HepG2 (cell line): ENCODE results near the gene SNX6. TPM values are rescaled to one million over a fixed set of nuclear protein-coding genes. Genes with fewer than 3 reads are reported as not detected.

ENCODE experiments used
- CCAR2 ChIP-seq: fragments of 200-400 bp; formaldehyde crosslinking; optimal IDR thresholded peaks from 2 replicates; pipeline ENCODE3; 2018; ENCODE audit warnings: low read depth, mild to moderate bottlenecking, low read length, moderate library complexity
- CREBL2 ChIP-seq: sonication (generic); formaldehyde crosslinking; IDR thresholded peaks from 2 replicates; pipeline ENCODE4 v1.8.1; 2023; ENCODE audit warnings: missing genetic modification reagents, mild to moderate bottlenecking, borderline replicate concordance
- MAZ ChIP-seq, 2 experiments: sonication (generic) in 1 of 2; formaldehyde crosslinking in 1 of 2; IDR thresholded peaks; 2 replicates each; pipeline versions ENCODE4 v1.5.0 to v1.6.1; 2012 to 2020; ENCODE audit warnings: low read depth in 2 of 2, mild to moderate bottlenecking in 2 of 2, borderline replicate concordance in 1 of 2, improper control_type of control experiment in 1 of 2, low read length in 1 of 2, missing genetic modification reagents in 1 of 2, moderate library complexity in 1 of 2
- TCF7L2 ChIP-seq: IDR thresholded peaks from 2 replicates; pipeline ENCODE4 v1.6.1; 2011; ENCODE audit warnings: mild to moderate bottlenecking, low read depth, low read length, moderate library complexity
- ZNF256 ChIP-seq: sonication (generic); formaldehyde crosslinking; conservative IDR thresholded peaks from 2 replicates; pipeline ENCODE4 v1.4.0; 2020; ENCODE audit warnings: missing genetic modification reagents
- ZNF484 ChIP-seq: sonication (generic); formaldehyde crosslinking; IDR thresholded peaks from 2 replicates; pipeline ENCODE4 v1.5.1; 2020; ENCODE audit warnings: mild to moderate bottlenecking, low read depth, missing genetic modification reagents, borderline replicate concordance
- ZNF609 ChIP-seq: sonication (generic); formaldehyde crosslinking; IDR thresholded peaks from 2 replicates; pipeline ENCODE4 v1.4.0; 2020; ENCODE audit warnings: mild to moderate bottlenecking, missing genetic modification reagents, borderline replicate concordance
- ZNF674 ChIP-seq: sonication (generic); formaldehyde crosslinking; IDR thresholded peaks from 2 replicates; pipeline ENCODE4 v1.5.0; 2020; ENCODE audit warnings: low read depth, mild to moderate bottlenecking, missing genetic modification reagents
- ZNF772 ChIP-seq: sonication (generic); formaldehyde crosslinking; IDR thresholded peaks from 2 replicates; pipeline ENCODE4 v1.5.0; 2020; ENCODE audit warnings: mild to moderate bottlenecking, missing genetic modification reagents
- polyA plus RNA-seq, 8 experiments: library from polyadenylated mRNA; depleted of rRNA in 3 of 8; stranded (reverse) in 7 of 8; unstranded in 1 of 8; fragments of >200 nt; fragmentation: Illumina TruSeq in 4 of 8; extraction: Trizol in 4 of 8; gene quantifications; 2 replicates each; pipeline versions ENCODE4 v1.2.1 to v1.2.3, GENCODE V29; 2011 to 2016; ENCODE audit warnings: low read depth in 4 of 8, missing spikeins in 1 of 8, mixed read lengths in 1 of 8; ENCODE audit not compliant: insufficient read depth in 1 of 8
- total RNA-seq, 5 experiments: library from RNA; depleted of rRNA; stranded (reverse); fragments of >200 nt; fragmentation: Illumina TruSeq; extraction: Trizol; gene quantifications; 2 replicates each; pipeline ENCODE4 v1.2.3, GENCODE V29; 2016; ENCODE audit warnings: low read depth in 1 of 5
- TF ChIP-seq, protein P1 (sequence below): sonication (generic); formaldehyde crosslinking; IDR thresholded peaks from 2 replicates; pipeline ENCODE4 v1.4.0; 2020; ENCODE audit warnings: missing genetic modification reagents
- TF ChIP-seq, protein P2 (sequence below): sonication (generic); formaldehyde crosslinking; IDR thresholded peaks from 2 replicates; pipeline ENCODE4 v1.5.1; 2020; ENCODE audit warnings: mild to moderate bottlenecking, missing genetic modification reagents, borderline replicate concordance
- TF ChIP-seq, protein P3 (sequence below): sonication (generic); formaldehyde crosslinking; IDR thresholded peaks from 2 replicates; pipeline ENCODE4 v1.5.0; 2020; ENCODE audit warnings: mild to moderate bottlenecking, missing genetic modification reagents

SNX6 gene
- total and polyA plus RNA-seq, 2 of the 13 experiments (the other 11 are each of a cell fraction or from before 2014, with no cell fraction given), result 92.3 to 169 TPM

- TF ChIP-seq CREBL2 (CRISPR knock-in tag) (no peak), ZNF256 (CRISPR knock-in tag) (peak; percentile 85; the same call in 1 of the 2 replicates), TCF7L2 (no peak), CCAR2 (no peak), MAZ (IDR thresholded peaks at IDR 0.05; ENCODE audit: borderline replicate concordance, low read depth, low read length) (0 out of 2 replicates have a peak, but pooled peaks have one; percentile 56), MAZ (CRISPR knock-in tag; IDR thresholded peaks at IDR 0.05; ENCODE audit: low read depth) (peak; percentile 99), ZNF674 (CRISPR knock-in tag) (0 out of 2 replicates have a peak, but pooled peaks have one; percentile 82), ZNF772 (CRISPR knock-in tag) (peak; percentile 95), ZNF609 (CRISPR knock-in tag) (peak; percentile 50), ZNF484 (peak; percentile 72; the same call in 1 of the 2 replicates)
- TF ChIP-seq, protein P1, sequence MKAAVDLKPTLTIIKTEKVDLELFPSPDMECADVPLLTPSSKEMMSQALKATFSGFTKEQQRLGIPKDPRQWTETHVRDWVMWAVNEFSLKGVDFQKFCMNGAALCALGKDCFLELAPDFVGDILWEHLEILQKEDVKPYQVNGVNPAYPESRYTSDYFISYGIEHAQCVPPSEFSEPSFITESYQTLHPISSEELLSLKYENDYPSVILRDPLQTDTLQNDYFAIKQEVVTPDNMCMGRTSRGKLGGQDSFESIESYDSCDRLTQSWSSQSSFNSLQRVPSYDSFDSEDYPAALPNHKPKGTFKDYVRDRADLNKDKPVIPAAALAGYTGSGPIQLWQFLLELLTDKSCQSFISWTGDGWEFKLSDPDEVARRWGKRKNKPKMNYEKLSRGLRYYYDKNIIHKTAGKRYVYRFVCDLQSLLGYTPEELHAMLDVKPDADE (CRISPR knock-in tag), result peak; percentile 97
- TF ChIP-seq, protein P2, sequence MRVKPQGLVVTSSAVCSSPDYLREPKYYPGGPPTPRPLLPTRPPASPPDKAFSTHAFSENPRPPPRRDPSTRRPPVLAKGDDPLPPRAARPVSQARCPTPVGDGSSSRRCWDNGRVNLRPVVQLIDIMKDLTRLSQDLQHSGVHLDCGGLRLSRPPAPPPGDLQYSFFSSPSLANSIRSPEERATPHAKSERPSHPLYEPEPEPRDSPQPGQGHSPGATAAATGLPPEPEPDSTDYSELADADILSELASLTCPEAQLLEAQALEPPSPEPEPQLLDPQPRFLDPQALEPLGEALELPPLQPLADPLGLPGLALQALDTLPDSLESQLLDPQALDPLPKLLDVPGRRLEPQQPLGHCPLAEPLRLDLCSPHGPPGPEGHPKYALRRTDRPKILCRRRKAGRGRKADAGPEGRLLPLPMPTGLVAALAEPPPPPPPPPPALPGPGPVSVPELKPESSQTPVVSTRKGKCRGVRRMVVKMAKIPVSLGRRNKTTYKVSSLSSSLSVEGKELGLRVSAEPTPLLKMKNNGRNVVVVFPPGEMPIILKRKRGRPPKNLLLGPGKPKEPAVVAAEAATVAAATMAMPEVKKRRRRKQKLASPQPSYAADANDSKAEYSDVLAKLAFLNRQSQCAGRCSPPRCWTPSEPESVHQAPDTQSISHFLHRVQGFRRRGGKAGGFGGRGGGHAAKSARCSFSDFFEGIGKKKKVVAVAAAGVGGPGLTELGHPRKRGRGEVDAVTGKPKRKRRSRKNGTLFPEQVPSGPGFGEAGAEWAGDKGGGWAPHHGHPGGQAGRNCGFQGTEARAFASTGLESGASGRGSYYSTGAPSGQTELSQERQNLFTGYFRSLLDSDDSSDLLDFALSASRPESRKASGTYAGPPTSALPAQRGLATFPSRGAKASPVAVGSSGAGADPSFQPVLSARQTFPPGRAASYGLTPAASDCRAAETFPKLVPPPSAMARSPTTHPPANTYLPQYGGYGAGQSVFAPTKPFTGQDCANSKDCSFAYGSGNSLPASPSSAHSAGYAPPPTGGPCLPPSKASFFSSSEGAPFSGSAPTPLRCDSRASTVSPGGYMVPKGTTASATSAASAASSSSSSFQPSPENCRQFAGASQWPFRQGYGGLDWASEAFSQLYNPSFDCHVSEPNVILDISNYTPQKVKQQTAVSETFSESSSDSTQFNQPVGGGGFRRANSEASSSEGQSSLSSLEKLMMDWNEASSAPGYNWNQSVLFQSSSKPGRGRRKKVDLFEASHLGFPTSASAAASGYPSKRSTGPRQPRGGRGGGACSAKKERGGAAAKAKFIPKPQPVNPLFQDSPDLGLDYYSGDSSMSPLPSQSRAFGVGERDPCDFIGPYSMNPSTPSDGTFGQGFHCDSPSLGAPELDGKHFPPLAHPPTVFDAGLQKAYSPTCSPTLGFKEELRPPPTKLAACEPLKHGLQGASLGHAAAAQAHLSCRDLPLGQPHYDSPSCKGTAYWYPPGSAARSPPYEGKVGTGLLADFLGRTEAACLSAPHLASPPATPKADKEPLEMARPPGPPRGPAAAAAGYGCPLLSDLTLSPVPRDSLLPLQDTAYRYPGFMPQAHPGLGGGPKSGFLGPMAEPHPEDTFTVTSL (CRISPR knock-in tag), result no peak
- TF ChIP-seq, protein P3, sequence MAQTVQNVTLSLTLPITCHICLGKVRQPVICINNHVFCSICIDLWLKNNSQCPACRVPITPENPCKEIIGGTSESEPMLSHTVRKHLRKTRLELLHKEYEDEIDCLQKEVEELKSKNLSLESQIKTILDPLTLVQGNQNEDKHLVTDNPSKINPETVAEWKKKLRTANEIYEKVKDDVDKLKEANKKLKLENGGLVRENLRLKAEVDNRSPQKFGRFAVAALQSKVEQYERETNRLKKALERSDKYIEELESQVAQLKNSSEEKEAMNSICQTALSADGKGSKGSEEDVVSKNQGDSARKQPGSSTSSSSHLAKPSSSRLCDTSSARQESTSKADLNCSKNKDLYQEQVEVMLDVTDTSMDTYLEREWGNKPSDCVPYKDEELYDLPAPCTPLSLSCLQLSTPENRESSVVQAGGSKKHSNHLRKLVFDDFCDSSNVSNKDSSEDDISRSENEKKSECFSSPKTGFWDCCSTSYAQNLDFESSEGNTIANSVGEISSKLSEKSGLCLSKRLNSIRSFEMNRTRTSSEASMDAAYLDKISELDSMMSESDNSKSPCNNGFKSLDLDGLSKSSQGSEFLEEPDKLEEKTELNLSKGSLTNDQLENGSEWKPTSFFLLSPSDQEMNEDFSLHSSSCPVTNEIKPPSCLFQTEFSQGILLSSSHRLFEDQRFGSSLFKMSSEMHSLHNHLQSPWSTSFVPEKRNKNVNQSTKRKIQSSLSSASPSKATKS (CRISPR knock-in tag), result no peak
Observed at GRCh38 chr14:34629657-34630529, at the start of gene SNX6 (continued).
